Stomach smooth muscle (tissue), 2 donors: ENCODE measurements around the gene CKB.

Source experiments
- H3K27ac ChIP-seq: one replicate; pipeline ENCODE4 v1.7.0; 2013; ENCODE audit warnings: mild to moderate bottlenecking, low read length, inconsistent platforms
- H3K27me3 ChIP-seq, 2 donors: one replicate each; pipeline ENCODE4 v1.7.0; 2013; ENCODE audit warnings: low read length in 2 of 2; ENCODE audit not compliant: insufficient read depth in 2 of 2, control insufficient read depth in 1 of 2
- H3K36me3 ChIP-seq, 2 donors: one replicate each; pipeline ENCODE4 v1.7.0; 2013; ENCODE audit warnings: low read length in 2 of 2; ENCODE audit not compliant: control insufficient read depth in 2 of 2, insufficient read depth in 2 of 2
- H3K4me1 ChIP-seq: one replicate; pipeline ENCODE4 v1.7.0; 2013; ENCODE audit warnings: low read length; ENCODE audit not compliant: control insufficient read depth, insufficient read depth
- H3K4me3 ChIP-seq, 2 donors: one replicate each; pipeline ENCODE4 v1.7.0; 2013; ENCODE audit warnings: low read length in 2 of 2
- H3K9ac ChIP-seq, 2 donors: one replicate each; pipeline ENCODE4 v1.7.0; 2013; ENCODE audit warnings: low read length in 2 of 2, mild to moderate bottlenecking in 1 of 2
- H3K9me3 ChIP-seq, 2 donors: one replicate each; pipeline ENCODE4 v1.7.0; 2013; ENCODE audit warnings: low read length in 2 of 2; ENCODE audit not compliant: control insufficient read depth in 2 of 2
- donor health status: healthy.
- donor health status: Pancreatic carcinoma.

Gene CKB

GRCh38 chr14:103522649-103523574 is at the start of gene CKB:
CKB (minus strand) TSS chr14:103522830; CDS start chr14:103522493, 337 bp downstream.
- Histone ChIP-seq H3K9ac (peak within 1 kb of the TSS; percentile 69 to 80), H3K4me1 (peaks cover 55% of the 10 kb centered on the region), H3K9me3 (no peaks in the 10 kb centered on the region), H3K4me3 (peak within 1 kb of the TSS; percentile 87 to 92), H3K27ac (peak within 1 kb of the TSS; percentile 88), H3K36me3 (peaks cover 6 to 11% of the 10 kb centered on the region in 2 donors), H3K27me3 (no peaks in the 10 kb centered on the region)

- no peaks in the 10 kb centered on the region for H3K9me3 ChIP-seq
- no peaks in the 10 kb centered on the region for H3K27me3 ChIP-seq
- no peak overlapping the region for H3K9ac ChIP-seq
- H3K4me3 ChIP-seq, result no peak overlapping the region
- H3K36me3 ChIP-seq, result peaks cover 0 to 4% of the 10 kb centered on the region in 2 donors
- H3K27ac ChIP-seq, result no peak overlapping the region
- H3K4me1 ChIP-seq, result peaks cover 11% of the 10 kb centered on the region
Measured at GRCh38 chr14:103569408-103569807, 46.8 kb upstream of the CKB start.

GRCh38 chr14:103568952-103569351 is 46.3 kb upstream of the CKB start:
- Histone ChIP-seq H3K27me3 (no peaks in the 10 kb centered on the region), H3K9me3 (no peaks in the 10 kb centered on the region), H3K27ac (no peak overlapping the region), H3K9ac (peak overlapping the region in 1 of 2 donors; percentile 0), H3K4me1 (peaks cover 10% of the 10 kb centered on the region), H3K4me3 (no peak overlapping the region), H3K36me3 (peaks cover 0 to 4% of the 10 kb centered on the region in 2 donors)

GRCh38 chr14:103563844-103564505 is 41.3 kb upstream of the CKB start:
- H3K27me3 ChIP-seq, result no peaks in the 10 kb centered on the region
- peak overlapping the region; percentile 84 to 87 for H3K4me3 ChIP-seq
- H3K4me1 ChIP-seq, result peaks cover 37% of the 10 kb centered on the region
- H3K27ac ChIP-seq, result no peak overlapping the region
- H3K36me3 ChIP-seq, result peaks cover 7 to 18% of the 10 kb centered on the region in 2 donors
- H3K9me3 ChIP-seq, result no peaks in the 10 kb centered on the region
- H3K9ac ChIP-seq, result peak overlapping the region in 1 of 2 donors; percentile 67

- H3K36me3 ChIP-seq, result peaks cover 13 to 24% of the 10 kb centered on the region in 2 donors
- H3K9me3 ChIP-seq, result no peaks in the 10 kb centered on the region
- peak overlapping the region; percentile 84 to 87 for H3K4me3 ChIP-seq
- peak overlapping the region; percentile 58 to 67 for H3K9ac ChIP-seq
- H3K27me3 ChIP-seq, result no peaks in the 10 kb centered on the region
- H3K4me1 ChIP-seq, result peaks cover 44% of the 10 kb centered on the region
- H3K27ac ChIP-seq, result peak overlapping the region; percentile 80
Measured at GRCh38 chr14:103563226-103563620, 40.6 kb upstream of the CKB start.

GRCh38 chr14:103562429-103563225 is 40.0 kb upstream of the CKB start, which contains the start of the genes BAG5 and COA8:
BAG5 (minus strand) TSS chr14:103562657; CDS start chr14:103561164, 1,493 bp downstream.
COA8 (plus strand) TSS chr14:103562960; CDS start chr14:103563002, 42 bp downstream.
- no peaks in the 10 kb centered on the region for H3K27me3 ChIP-seq
- peak within 1 kb of the TSS; percentile 80 for H3K27ac ChIP-seq
- H3K4me3 ChIP-seq, result peak within 1 kb of the TSS; percentile 87 to 88
- H3K4me1 ChIP-seq, result peaks cover 46% of the 10 kb centered on the region
- H3K36me3 ChIP-seq, result peaks cover 13 to 25% of the 10 kb centered on the region in 2 donors
- peak within 1 kb of the TSS; percentile 67 to 83 for H3K9ac ChIP-seq
- H3K9me3 ChIP-seq, result no peaks in the 10 kb centered on the region

- peak overlapping the region; percentile 80 for H3K27ac ChIP-seq
- H3K4me3 ChIP-seq, result peak overlapping the region; percentile 87 to 88
- peaks cover 13 to 25% of the 10 kb centered on the region in 2 donors for H3K36me3 ChIP-seq
- no peaks in the 10 kb centered on the region for H3K9me3 ChIP-seq
- H3K27me3 ChIP-seq, result no peaks in the 10 kb centered on the region
- peaks cover 48% of the 10 kb centered on the region for H3K4me1 ChIP-seq
- H3K9ac ChIP-seq, result peak overlapping the region; percentile 67 to 83
Measured at GRCh38 chr14:103562179-103562428, 39.5 kb upstream of the CKB start.

GRCh38 chr14:103561381-103562178 is 39.0 kb upstream of the CKB start:
- Histone ChIP-seq H3K27ac (peak overlapping the region; percentile 80), H3K4me3 (peak overlapping the region; percentile 87 to 88), H3K27me3 (no peaks in the 10 kb centered on the region), H3K9me3 (no peaks in the 10 kb centered on the region), H3K4me1 (peaks cover 47% of the 10 kb centered on the region), H3K36me3 (peaks cover 13 to 22% of the 10 kb centered on the region in 2 donors), H3K9ac (peak overlapping the region; percentile 67 to 83)

- Histone ChIP-seq H3K27me3 (no peaks in the 10 kb centered on the region), H3K4me1 (peaks cover 47% of the 10 kb centered on the region), H3K27ac (no peak overlapping the region), H3K9ac (peak overlapping the region in 1 of 2 donors; percentile 67), H3K4me3 (peak overlapping the region in 1 of 2 donors; percentile 88), H3K9me3 (no peaks in the 10 kb centered on the region), H3K36me3 (peaks cover 13 to 20% of the 10 kb centered on the region in 2 donors)
Measured at GRCh38 chr14:103560691-103561090, 38.1 kb upstream of the CKB start.
